Measurements from ENCODE around the gene PRAMEF33. TPM values are rescaled to one million over a fixed set of nuclear protein-coding genes. Genes with fewer than 3 reads are reported as not detected.
"Not testable (repeated sequence)": the region's sequence is repeated elsewhere in the genome, so short reads cannot be mapped to it uniquely, and the experiment has no call there.

The PRAMEF33 gene
- total and polyA plus RNA-seq, 12 donors: not detected

GRCh38 chr1:13315281-13315680 is 11.9 kb downstream of the PRAMEF33 start, which contains the start of gene PRAMEF15:
PRAMEF15 (plus strand) TSS chr1:13315581; CDS start chr1:13318408, 2,827 bp downstream.
- ATAC-seq; H3K36me3 ChIP-seq; H3K9me3 ChIP-seq; H3K4me1 ChIP-seq; H3K27ac ChIP-seq; DNase-seq; intact Hi-C loops (cut with DNase I); H3K4me3 ChIP-seq; H3K27me3 ChIP-seq: not testable (repeated sequence)
- 42 to 46% methylated on average over 2 to 3 of the region's 4 CpGs for WGBS, 2 donors

- H3K4me3 ChIP-seq; ATAC-seq; H3K4me1 ChIP-seq; H3K27me3 ChIP-seq; intact Hi-C loops (cut with DNase I); DNase-seq; H3K27ac ChIP-seq; H3K36me3 ChIP-seq; H3K9me3 ChIP-seq: not testable (repeated sequence)
- WGBS, 2 donors: 79 to 84% methylated on average over 8 of the region's 8 CpGs
Measured at GRCh38 chr1:13342496-13342895, 39.2 kb downstream of the PRAMEF33 start.

GRCh38 chr1:13347034-13347433 is 43.7 kb downstream of the PRAMEF33 start, which contains the start of gene PRAMEF14:
PRAMEF14 (minus strand) TSS chr1:13347134; CDS start chr1:13345314, 1,820 bp downstream.
- intact Hi-C loops (cut with DNase I); H3K4me3 ChIP-seq; H3K27me3 ChIP-seq; ATAC-seq; H3K4me1 ChIP-seq; H3K36me3 ChIP-seq; DNase-seq; H3K27ac ChIP-seq; H3K9me3 ChIP-seq: not testable (repeated sequence)
- 66 to 73% methylated on average over 7 of the region's 7 CpGs for WGBS, 2 donors

GRCh38 chr1:13353476-13353875 is 50.1 kb downstream of the PRAMEF33 start:
- 87 to 92% methylated on average over 7 to 8 of the region's 8 CpGs for WGBS, 2 donors
- H3K36me3 ChIP-seq; H3K27me3 ChIP-seq; H3K27ac ChIP-seq; H3K4me1 ChIP-seq; H3K4me3 ChIP-seq; DNase-seq; intact Hi-C loops (cut with DNase I); ATAC-seq: not testable (repeated sequence)
- peaks cover 0 to 11% (median 0%) of the 10 kb centered on the region in 11 donors for H3K9me3 ChIP-seq

- 0% methylated on average over 1 of the region's 9 CpGs; no CpG with 5 or more reads in 1 of the 2 donors for WGBS, 2 donors
- H3K27ac ChIP-seq; H3K36me3 ChIP-seq; H3K4me1 ChIP-seq; intact Hi-C loops (cut with DNase I); H3K27me3 ChIP-seq; H3K4me3 ChIP-seq; ATAC-seq; DNase-seq: not testable (repeated sequence)
- H3K9me3 ChIP-seq: peaks cover 0 to 11% (median 0%) of the 10 kb centered on the region in 11 donors
Measured at GRCh38 chr1:13354475-13354874, 51.1 kb downstream of the PRAMEF33 start.

GRCh38 chr1:13356774-13357173 is 53.4 kb downstream of the PRAMEF33 start:
- intact Hi-C loops (cut with DNase I); ATAC-seq; H3K36me3 ChIP-seq; H3K27me3 ChIP-seq; H3K4me1 ChIP-seq; H3K27ac ChIP-seq; H3K4me3 ChIP-seq: not testable (repeated sequence)
- DNase-seq: peak in 1 of 2 donors; percentile 10
- peak; percentile 24 to 67 (median 59) for TF ChIP-seq CTCF (IDR thresholded peaks at IDR 0.05)
- peaks cover 0 to 11% (median 0%) of the 10 kb centered on the region in 11 donors for H3K9me3 ChIP-seq
- WGBS, 2 donors: 2% methylated on average over 5 of the region's 5 CpGs

Other genes with a start within 250 kb of the PRAMEF33 start
- gene PRAMEF27, start 247.0 kb upstream of the PRAMEF33 start, total RNA-seq: not detected
- not detected for gene PRAMEF27, start 247.0 kb upstream of the PRAMEF33 start, polyA plus RNA-seq
- not detected for gene HNRNPCL3, start 242.8 kb upstream of the PRAMEF33 start, total RNA-seq
- not detected for gene HNRNPCL3, start 242.8 kb upstream of the PRAMEF33 start, polyA plus RNA-seq
- not detected for gene PRAMEF25, start 232.8 kb upstream of the PRAMEF33 start, total RNA-seq
- not detected for gene PRAMEF25, start 232.8 kb upstream of the PRAMEF33 start, polyA plus RNA-seq
- gene HNRNPCL2, start 186.7 kb upstream of the PRAMEF33 start, total RNA-seq: not detected
- not detected for gene HNRNPCL2, start 186.7 kb upstream of the PRAMEF33 start, polyA plus RNA-seq
- gene PRAMEF26, start 147.5 kb upstream of the PRAMEF33 start, total RNA-seq: not detected
- gene PRAMEF26, start 147.5 kb upstream of the PRAMEF33 start, polyA plus RNA-seq: not detected
- gene HNRNPCL4, start 137.9 kb upstream of the PRAMEF33 start, total RNA-seq: not detected
- gene HNRNPCL4, start 137.9 kb upstream of the PRAMEF33 start, polyA plus RNA-seq: not detected
- not detected for gene PRAMEF9, start 131.7 kb upstream of the PRAMEF33 start, total RNA-seq
- gene PRAMEF9, start 131.7 kb upstream of the PRAMEF33 start, polyA plus RNA-seq: not detected
- gene PRAMEF13, start 102.1 kb upstream of the PRAMEF33 start, total RNA-seq: not detected
- gene PRAMEF13, start 102.1 kb upstream of the PRAMEF33 start, polyA plus RNA-seq: not detected
- not detected for gene PRAMEF18, start 77.4 kb upstream of the PRAMEF33 start, total RNA-seq
- not detected for gene PRAMEF18, start 77.4 kb upstream of the PRAMEF33 start, polyA plus RNA-seq
- not detected for gene PRAMEF5, start 49.3 kb upstream of the PRAMEF33 start, total RNA-seq
- not detected for gene PRAMEF5, start 49.3 kb upstream of the PRAMEF33 start, polyA plus RNA-seq
- not detected for gene PRAMEF8, start 18.4 kb upstream of the PRAMEF33 start, total RNA-seq
- gene PRAMEF8, start 18.4 kb upstream of the PRAMEF33 start, polyA plus RNA-seq: not detected
- gene PRAMEF15, start 12.0 kb downstream of the PRAMEF33 start, total RNA-seq: not detected
- gene PRAMEF15, start 12.0 kb downstream of the PRAMEF33 start, polyA plus RNA-seq: not detected
- gene PRAMEF14, start 43.6 kb downstream of the PRAMEF33 start, total RNA-seq: not detected
- not detected for gene PRAMEF14, start 43.6 kb downstream of the PRAMEF33 start, polyA plus RNA-seq
- gene PRAMEF19, start 68.4 kb downstream of the PRAMEF33 start, total RNA-seq: not detected
- not detected for gene PRAMEF19, start 68.4 kb downstream of the PRAMEF33 start, polyA plus RNA-seq
- not detected for gene PRAMEF17, start 86.1 kb downstream of the PRAMEF33 start, total RNA-seq
- gene PRAMEF17, start 86.1 kb downstream of the PRAMEF33 start, polyA plus RNA-seq: not detected
- not detected for gene PRAMEF20, start 106.9 kb downstream of the PRAMEF33 start, total RNA-seq
- gene PRAMEF20, start 106.9 kb downstream of the PRAMEF33 start, polyA plus RNA-seq: not detected
- 1 to 10 TPM in 4 of 10 donors, under 1 TPM in 4, not detected in 2; 0.20 to 6.7 (median 0.96) TPM for gene LRRC38, start 210.5 kb downstream of the PRAMEF33 start, total RNA-seq
- gene LRRC38, start 210.5 kb downstream of the PRAMEF33 start, polyA plus RNA-seq: 1 to 10 TPM in 1 of 2 donors, under 1 TPM in 1; 0.15 to 4.3 TPM